GM10266 (cell line): ENCODE data around the gene ELMO3.

Experiments
- DNase-seq: peaks from one replicate; pipeline ENCODE4 v3.0.0; 2012; ENCODE audit errors: extremely low spot score
- CTCF ChIP-seq: IDR thresholded peaks from 2 replicates; pipeline ENCODE4 v1.5.1; 2012; ENCODE audit warnings: mild to moderate bottlenecking, low read depth; ENCODE audit not compliant: control insufficient read depth, insufficient read depth; ENCODE audit errors: missing control alignments

ELMO3 gene

GRCh38 chr16:67158637-67159600 is 40.0 kb upstream of the ELMO3 start:
- peak; percentile 89 for DNase-seq
- TF ChIP-seq CTCF, result no peak

- TF ChIP-seq CTCF, result no peak
- no peak for DNase-seq
Observed at GRCh38 chr16:67161595-67162058, 37.3 kb upstream of the ELMO3 start.

GRCh38 chr16:67162506-67163163 is 36.3 kb upstream of the ELMO3 start:
- DNase-seq, result no peak
- no peak for TF ChIP-seq CTCF

GRCh38 chr16:67163164-67163998 is 35.5 kb upstream of the ELMO3 start:
- TF ChIP-seq CTCF, result no peak
- no peak for DNase-seq

GRCh38 chr16:67163999-67164558 is 34.9 kb upstream of the ELMO3 start:
- DNase-seq, result no peak
- TF ChIP-seq CTCF, result no peak

GRCh38 chr16:67164599-67165061 is 34.3 kb upstream of the ELMO3 start, which contains the start of gene HSF4:
HSF4 (plus strand) TSS chr16:67164745; CDS start chr16:67164812, 67 bp downstream.
- DNase-seq, result no peak
- no peak for TF ChIP-seq CTCF
